Fibroblast of skin of scalp (primary cell): Measurements from ENCODE around the gene GARIN5A.
"Not testable (repeated sequence)": the region's sequence is repeated elsewhere in the genome, so short reads cannot be mapped to it uniquely, and the experiment has no call there.

Source experiments
- DNase-seq: peaks from one replicate; pipeline ENCODE4 v3.0.0-alpha.2; 2013

Gene GARIN5A

DNA sequence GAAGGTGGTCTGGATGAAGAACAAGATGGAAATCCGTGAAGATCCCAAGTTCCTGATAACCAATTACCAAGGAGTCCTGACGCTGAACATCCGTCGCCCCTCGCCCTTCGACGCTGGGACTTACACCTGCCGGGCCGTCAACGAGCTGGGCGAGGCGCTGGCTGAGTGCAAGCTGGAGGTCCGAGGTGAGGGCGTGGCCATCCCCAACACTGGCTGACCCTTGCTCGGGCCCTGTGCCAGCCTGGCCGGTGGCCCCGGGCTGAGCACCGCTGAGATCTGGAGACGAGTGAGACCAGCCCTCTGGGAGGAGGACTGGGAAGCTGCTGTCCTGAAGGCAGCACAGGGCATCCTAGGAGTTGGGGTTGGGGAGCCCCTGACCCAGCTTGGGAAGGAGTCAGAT is 12.3 kb downstream of the GARIN5A start:
- no peak for DNase-seq

DNA sequence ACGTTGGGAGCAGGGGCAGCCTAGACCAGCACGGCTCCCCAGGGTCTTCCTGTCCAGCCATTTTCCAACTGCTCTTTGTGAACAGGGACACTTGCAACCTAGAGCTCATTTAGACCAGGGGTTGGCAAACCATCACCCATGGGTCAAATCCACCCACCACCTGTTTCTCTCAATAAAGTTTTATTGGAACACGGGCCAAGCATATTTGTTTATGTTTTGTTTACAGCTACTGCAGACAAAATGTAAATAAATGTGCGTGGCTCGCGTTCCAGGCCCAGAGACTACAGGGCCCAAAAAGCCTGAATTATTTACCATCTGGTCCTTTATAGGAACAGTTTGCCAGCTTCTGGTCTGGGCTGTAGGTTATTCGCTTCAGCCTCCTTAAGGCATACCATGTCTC is 13.7 kb downstream of the GARIN5A start:
- no peak for DNase-seq

DNA sequence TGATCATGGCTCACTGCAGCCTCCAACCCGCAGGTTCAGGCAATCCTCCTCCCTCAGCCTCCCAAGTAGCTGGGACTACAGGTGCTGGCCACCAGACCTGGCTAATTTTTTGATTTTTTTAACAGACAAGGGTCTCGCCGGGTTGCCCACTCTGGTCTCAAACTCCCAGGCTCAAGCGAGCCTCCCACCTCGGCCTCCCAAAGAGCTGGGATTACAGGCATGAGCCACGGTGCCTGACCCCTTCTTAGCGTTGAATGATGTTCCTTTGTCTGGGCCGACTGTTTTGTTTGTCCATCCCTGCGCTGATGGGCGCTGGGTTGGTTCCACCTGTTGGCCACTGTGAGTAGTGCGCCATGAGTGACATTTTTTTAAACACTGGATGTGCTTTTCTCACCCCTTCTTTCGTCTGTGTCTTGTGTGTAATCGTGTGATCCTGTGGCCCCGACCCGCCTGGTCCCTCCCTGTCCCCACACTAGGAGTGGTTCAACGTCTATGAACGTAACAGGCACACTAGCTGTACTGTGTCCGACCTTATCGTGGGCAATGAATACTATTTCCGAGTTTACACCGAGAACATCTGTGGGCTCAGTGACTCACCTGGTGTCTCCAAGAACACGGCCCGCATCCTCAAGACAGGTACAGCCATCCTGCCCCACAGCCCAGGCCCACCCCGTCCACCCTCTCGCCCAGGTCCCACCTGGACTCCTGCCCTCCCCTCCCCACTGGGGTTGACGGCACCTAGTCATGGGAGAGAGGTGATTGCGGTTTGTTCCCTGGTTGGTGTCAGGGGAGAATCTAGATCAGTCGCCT is 15.4 kb downstream of the GARIN5A start:
- peak; percentile 57 for DNase-seq

DNA sequence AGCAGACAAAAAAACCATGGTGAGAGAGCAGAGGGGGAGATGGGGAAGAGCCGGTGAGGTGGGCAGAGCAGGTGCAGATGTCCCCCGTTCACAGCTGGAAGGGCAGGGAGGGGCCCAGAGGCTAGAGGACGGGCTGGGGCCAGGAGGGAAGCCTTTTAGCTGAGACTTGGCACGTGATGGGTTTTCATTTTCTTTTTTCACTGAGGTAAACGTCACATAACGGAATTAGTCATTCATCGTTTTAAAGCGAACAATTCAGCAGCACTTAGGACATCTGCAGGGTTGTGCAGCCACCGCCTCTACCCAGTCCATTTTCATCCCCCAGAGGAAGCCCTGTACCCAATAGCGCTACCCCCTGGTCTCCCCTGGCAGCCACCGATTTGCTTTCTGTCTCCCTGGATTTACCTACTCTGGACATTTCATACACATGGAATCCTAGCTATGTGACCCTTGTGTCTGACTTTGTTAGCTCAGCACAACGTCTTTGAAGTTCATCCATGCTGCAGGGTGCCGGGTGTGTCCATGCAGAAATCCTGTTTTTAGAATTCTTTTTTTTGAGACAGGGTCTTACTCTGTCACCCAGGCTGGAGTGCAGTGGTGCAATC is 16.4 kb downstream of the GARIN5A start:
- DNase-seq = peak; percentile 5

DNA sequence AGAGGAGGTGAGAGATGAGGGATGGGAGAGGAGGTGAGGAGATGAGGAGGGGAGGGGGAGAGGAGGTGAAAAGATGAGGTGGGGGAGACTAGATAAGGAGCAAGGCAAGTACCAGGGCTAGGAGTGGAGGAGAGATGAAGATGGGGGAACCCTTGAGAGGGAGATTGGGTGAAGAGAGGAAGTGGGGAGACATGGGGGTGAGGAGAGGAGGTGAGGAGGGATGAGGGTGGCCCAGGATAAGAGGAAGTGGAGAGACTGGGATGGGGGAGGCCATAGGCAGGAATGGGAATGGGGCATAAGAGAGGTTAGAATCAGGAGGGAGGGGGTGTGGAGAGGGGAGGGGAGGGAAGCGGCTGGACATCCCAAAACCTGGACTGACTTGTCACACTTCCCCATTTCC is 17.0 kb downstream of the GARIN5A start:
- DNase-seq = no peak

DNA sequence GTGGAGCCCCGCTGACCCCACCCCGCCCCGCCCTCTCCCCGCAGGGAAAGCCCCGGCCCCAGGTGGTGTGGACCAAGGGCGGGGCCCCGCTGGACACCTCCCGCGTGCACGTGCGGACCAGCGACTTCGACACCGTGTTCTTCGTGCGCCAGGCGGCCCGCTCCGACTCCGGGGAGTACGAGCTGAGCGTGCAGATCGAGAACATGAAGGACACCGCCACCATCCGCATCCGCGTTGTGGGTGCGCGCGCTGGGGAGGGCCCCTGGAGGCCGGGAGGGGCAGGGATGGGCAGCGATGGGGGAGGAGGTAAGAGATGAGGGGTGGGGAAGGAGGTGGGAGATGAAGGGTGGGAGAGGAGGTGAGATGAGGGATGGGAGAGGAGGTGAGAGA is 17.6 kb downstream of the GARIN5A start:
- no peak for DNase-seq

DNA sequence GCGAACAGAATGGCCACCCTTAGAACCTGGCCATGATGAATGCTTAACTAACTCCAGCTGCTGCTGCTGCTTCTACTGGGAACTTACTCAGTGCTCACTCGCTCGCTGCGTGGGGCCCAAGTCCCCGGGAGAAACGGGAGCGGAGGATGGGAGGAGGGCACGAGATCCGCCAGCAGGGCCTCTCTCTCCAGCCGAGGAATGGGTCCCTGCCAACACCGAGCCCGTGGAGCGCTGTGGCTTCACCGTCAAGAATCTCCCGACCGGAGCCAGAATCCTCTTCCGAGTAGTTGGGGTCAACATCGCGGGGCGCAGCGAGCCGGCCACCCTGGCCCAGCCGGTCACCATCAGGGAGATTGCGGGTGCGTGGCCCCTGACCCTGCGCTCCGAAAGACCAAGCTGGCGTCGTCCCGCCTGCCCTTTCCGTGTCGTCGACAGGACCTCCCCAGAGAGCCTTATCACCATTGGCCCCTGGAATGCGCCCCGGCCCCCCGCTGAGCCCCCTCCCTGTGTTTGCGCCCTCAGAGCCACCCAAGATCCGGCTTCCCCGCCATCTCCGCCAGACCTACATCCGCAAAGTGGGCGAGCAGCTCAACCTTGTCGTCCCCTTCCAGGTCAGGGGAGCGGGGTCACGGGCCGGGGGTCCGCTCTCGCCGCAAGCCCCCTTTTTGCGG is 18.1 kb downstream of the GARIN5A start:
- peak; percentile 35 for DNase-seq

DNA sequence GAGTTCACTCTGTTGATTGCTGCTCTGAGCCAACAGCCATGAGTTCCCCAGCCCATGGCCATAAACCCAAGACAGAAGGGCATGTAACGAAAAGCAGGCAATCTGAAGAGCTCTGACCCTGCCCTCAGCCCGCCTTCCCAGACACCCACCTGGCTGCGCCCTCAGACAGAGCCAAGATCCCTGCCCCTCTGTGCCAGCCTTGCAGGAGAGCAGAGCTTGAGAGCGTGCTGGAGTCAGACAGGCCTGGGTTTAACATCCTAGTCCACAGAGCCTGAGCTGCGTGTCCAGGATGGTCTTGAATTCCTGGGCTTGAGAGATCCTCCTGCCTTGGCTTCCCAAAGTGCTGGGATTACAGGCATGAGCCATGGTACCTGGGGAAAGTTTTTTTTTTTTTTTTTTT is 19.3 kb downstream of the GARIN5A start:
- DNase-seq = no peak

DNA sequence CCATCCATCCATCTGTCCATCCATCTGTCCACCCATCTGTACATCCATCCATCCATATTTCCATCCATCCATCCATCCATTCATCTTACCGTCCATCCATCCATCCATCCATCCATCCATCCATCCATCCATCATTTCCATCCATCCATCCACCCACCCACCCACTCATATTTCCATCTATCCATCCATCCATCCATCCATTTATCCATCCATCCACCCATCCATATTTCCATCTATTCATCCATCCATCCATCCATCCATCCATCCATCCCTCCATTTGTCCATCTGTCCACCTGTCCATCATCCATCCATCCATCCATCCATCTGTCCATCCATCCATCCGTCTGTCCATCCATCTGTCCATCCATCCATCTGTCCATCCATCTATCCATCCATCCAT is 20.7 kb downstream of the GARIN5A start:
- no peak for DNase-seq

DNA sequence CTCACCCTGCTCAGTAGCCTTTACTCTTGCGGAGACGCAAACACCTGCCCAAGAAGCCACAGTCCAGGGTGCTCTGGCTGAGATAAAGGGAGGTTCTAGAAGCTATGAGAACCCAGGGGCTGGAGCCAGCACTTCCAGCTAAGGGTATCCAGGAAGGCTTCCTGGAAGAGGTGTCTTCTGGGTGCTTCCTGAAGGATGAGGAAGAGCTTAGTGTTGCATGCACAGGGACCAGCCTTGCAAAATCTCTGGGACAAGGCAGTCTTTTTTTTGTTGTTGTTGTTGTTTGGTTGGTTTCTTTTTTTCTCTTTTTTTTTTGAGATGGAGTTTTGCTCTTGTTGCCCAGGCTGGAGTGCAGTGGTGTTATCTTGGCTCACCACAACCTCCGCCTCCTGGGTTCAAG is 23.4 kb downstream of the GARIN5A start:
- DNase-seq = no peak

DNA sequence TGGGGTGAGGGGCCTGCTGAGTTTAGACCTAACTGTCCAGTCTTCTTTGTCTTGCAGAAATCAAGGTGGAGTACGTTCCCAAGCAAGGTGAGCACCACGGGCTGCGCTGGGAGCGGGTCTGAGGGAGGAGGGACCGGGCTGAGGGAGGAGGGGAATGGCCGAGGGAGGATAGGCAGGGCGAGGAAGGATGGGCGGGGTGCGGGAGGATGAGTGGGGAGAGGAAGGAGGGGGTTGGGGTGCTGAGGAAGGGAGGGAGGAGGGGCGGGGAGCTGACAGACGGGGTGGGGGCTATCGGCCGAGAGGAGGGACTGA is 25.5 kb downstream of the GARIN5A start:
- no peak for DNase-seq

DNA sequence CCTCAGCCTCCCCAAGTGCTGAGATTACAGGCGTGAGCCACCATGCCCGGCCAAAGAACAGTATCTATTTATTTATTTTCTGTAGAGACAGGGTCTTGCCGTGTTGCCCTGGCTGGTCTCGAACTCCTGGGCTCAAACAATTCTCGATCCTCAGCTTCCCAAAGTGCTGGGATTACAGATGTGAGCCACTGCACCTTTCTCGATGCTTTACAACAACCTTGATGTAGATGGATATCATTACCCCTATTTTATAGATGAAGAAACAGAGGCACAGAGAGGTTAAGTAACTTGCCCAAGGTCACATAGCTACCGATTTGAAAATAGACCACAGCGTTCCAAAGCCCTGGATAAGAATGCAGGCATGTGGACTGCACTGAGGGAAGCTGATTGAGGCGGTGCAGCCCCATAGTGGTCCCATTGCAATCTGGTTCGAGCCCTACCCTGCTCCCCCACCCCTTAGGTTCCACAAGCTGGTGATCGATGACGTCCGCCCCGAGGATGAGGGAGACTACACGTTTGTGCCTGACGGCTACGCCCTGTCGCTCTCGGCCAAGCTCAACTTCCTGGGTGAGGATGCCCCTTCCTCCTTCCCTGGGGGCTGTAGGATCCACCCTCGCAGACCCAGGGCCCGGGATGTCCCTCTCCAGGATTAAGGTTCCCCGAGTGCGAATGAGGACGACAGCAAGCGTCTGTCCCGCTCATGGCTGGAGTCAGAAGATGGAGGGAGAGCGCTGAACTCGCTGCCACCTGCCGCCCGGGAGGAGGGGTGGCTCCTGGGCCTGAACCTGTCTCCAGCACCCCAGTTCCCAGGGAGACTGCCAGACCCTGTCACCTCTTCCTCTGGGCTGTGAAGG is 26.1 kb downstream of the GARIN5A start:
- DNase-seq = no peak

DNA sequence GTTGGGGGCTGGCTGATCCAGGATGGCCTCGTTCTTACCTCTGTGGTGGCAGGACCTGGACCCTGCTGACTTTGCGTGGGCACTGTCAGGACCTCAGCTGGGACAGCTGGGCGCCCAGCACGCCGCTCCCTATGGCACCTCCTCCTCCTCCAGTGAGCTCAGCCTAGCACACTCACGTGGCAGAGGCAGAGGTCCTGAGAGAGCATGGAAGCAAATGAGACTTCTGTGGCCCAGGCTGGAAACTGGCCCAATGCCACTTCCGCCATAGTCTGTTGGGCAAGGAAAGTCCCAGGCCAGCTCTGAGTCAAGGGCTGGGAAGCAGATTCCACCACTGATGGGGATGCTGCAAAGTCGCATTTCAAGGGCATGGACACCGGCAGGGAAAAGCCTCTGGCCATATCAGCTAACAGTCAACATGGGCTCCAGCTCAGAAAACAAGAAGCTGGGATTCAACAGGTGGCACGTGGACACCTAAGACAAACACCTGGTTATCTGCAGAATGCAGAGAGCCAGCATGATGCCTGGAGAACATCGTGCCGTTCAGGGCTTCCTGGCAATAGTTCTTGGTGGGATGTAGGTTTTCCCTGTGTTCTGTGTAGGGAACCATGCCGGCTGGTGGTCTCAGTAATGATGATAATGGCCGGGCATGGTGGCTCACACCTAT is 27.3 kb downstream of the GARIN5A start:
- no peak for DNase-seq

DNA sequence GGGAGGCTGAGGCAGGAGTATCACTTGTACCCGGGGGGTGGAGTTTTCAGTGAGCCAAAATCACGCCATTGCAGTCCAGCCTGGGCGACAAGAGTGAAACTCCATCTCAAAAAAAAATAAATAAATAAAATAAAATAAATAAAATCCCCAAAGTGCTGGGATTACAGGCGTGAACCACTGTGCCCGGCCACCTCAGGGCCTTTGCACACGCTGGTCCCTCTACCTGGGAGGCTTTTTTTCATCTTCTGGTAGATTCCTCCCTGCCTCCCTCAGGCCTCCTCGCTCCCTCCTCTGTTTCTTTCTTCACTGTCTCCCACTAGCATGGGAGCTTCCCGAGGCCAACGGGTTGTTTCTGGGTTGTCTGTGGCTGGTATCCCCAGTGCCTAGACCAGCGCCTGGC is 28.9 kb downstream of the GARIN5A start:
- DNase-seq = no peak

DNA sequence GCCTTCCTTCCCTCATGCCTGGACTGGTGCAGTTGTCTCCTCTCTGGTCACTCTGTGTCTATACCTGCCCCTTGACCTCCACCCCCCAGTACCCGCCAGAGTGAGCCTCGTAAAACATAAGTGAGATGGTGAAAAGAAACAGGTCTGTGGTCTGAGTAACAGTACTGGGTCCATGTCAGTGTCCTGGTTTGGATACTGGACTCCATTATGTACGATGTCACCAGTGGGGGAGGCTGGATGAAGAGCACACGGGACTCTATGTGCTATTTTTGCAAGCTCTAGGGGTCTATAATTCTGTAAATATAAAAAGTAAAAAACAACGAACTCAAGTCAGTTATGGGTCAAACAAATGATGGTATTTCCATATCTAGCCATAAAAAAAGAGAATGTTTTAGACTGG is 29.6 kb downstream of the GARIN5A start:
- no peak for DNase-seq

DNA sequence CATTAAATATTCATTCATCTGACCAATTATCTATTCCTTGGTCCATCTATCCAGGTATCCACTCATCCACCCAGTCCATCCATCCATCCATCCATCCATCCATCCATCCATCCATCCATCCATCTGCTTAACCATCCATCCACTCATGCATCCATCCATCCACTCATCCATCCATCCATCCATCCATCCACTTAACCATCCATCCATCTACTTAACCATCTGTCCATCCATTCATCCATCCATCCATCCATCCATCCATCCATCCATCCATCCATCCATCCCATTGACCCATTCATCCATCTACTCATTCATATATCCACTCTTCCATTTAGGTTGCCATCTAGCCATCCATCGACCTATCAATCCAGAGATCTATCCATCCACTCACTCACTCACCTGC is 32.6 kb downstream of the GARIN5A start:
- DNase-seq = no peak

DNA sequence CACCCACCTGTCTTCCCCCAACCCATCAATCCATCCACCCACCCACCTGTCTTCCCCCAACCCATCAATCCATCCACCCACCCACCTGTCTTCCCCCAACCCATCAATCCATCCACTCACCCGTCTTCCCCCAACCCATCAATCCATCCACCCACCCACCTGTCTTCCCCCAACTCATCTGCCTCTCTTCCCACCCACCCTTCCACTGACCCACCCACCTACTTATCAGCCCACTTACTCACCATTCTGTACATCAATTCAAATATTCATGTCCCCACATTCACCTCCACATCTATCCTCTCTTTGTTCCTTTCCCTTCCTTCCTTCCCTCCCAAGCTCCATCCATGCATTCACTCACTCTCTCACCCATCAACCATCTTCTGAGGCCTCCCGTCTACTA is 37.5 kb downstream of the GARIN5A start:
- not testable (repeated sequence) for DNase-seq

DNA sequence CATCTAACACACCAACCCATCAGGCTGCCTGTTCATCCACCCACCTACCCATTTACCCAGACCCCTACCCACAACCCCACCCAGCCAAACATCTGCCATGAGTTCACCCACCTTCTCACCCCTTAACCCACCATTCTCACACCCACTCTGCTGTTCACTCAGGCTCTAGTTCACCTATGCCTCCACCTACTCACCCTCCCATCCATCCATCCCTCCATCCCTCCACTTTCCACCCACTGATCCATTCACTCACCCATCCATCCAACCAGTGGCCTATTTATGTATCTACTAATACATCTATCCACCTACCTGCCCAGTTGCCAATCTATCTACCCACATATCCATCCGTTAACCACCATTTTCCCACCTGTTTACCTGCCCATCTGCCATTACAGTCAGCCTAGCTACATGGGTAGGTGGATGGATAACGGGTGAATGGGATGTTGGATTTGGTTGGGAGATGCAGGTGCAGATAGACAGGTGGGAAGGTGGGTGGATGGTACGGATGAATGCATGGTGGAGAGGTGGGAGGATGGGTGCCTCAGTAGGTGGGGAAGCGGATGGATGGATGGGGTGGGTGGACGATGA is 38.7 kb downstream of the GARIN5A start:
- no peak for DNase-seq

DNA sequence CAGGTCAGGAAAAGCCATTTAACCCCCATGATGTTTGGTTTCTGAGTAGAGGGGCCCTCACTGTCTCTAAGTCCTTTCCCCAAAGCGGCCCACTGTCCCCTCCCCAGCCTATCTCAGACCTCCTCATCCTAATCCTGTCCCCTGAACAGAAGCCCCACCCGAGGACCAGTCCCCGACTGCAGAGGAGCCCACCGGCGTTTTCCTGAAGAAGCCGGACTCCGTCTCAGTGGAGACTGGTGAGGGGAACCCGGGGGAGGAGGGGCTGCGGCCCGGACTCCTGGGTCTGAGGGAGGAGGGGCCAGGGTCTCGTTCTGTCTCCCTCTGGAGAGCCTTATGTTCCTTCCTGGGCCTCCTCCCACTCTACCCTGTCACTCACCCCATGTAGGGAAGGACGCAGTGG is 41.0 kb downstream of the GARIN5A start:
- no peak for DNase-seq

DNA sequence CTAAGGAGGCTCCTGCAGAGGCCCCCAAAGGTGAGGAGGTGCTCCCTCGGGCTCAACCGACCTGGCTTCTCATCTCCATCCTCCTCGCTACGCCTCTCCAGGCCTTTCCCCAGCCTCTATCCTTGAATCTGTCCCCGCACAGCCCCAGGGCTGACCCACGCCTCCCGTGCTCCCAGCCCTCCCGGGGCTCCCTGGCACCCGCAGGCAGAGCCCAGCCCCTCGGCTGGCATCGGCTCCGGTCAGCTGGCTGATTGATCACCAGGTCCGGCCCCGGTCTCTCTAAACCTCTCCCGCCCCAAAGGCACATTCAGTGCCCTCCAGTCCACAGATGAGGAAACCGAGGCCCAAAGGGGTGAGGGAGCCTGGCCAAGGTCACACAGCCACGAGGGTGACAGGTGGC is 41.4 kb downstream of the GARIN5A start:
- no peak for DNase-seq

DNA sequence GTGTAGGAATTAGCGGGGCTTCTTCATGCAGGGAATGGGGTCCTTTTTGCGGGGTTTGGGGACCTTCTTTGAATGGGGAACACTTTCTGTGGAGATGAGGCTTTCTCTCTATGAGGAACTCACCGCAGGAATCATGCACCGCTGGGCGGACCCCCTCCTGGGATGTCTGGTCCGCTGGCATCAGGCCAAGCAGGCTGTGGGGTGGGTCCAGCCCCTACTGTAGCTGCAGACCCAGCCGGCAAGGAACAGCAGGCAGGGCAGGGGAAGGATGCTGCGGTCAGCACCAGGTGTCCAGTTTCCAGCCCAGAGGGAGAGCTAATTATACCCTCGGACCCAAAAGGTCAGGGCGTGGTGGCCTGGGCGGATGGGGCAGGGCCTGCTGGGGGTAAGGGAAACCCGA is 42.1 kb downstream of the GARIN5A start:
- DNase-seq = no peak
